Lower lobe of right lung (tissue), 2 donors: ENCODE results near the gene ZNF397. TPM values are rescaled to one million over a fixed set of nuclear protein-coding genes. Genes with fewer than 3 reads are reported as not detected.

Experiments used
- ATAC-seq, 2 donors: fragments of 200-7000 bp; cut with Tn5 transposase; one replicate each; pipeline ENCODE4 v1.9.1; 2020 to 2022; ENCODE audit warnings: mild to moderate bottlenecking in 2 of 2, moderate library complexity in 2 of 2
- DNase-seq: peaks from one replicate; pipeline ENCODE4 v3.0.0-alpha.2; 2020
- H3K27ac ChIP-seq: fragments of 200-600 bp; one replicate; pipeline ENCODE4 v1.8.0; 2022
- H3K27me3 ChIP-seq: fragments of 200-600 bp; one replicate; pipeline ENCODE4 v1.8.0; 2022; ENCODE audit warnings: low read depth
- H3K36me3 ChIP-seq: fragments of 200-600 bp; one replicate; pipeline ENCODE4 v1.8.0; 2022; ENCODE audit warnings: mild to moderate bottlenecking
- H3K4me1 ChIP-seq: fragments of 200-600 bp; one replicate; pipeline ENCODE4 v1.8.0; 2022
- H3K4me3 ChIP-seq: fragments of 200-600 bp; one replicate; pipeline ENCODE4 v1.8.0; 2022; ENCODE audit warnings: mild to moderate bottlenecking
- H3K9me3 ChIP-seq: fragments of 200-600 bp; one replicate; pipeline ENCODE4 v1.8.0; 2022
- intact Hi-C: fragments of 100-400 bp; cut with DNase I; formaldehyde crosslinking; loops from one replicate; pipeline ENCODE4 v1.11.0; 2022
- long read RNA-seq: library from polyadenylated mRNA; unstranded; transcript quantifications from one replicate; pipeline ENCODE4 v2.0.0, GENCODE V29; 2021
- total RNA-seq: library from RNA; stranded (reverse); fragmentation: NEBNext Ultra II Directional; extraction: Animal tissue kit (Norgen Biotek cat#: 25700); gene quantifications from one replicate; pipeline ENCODE4 v1.2.1, GENCODE V29; 2021
- TF ChIP-seq, protein P1 (sequence below): fragments of 200-600 bp; IDR thresholded peaks from one replicate; pipeline ENCODE4 v1.8.0; 2022; ENCODE audit warnings: antibody characterized with exemption, mild to moderate bottlenecking
- donor health status: DM: no; HTN: yes; CAD: no; lungs with severe emphysema.

Gene ZNF397
- total RNA-seq, result 33.1 TPM
- long read RNA-seq, full-length matches to known transcripts, result 6 of 18 reads
- long read RNA-seq, partial matches to known transcripts, result 1 of 18 reads
- long read RNA-seq, other reads (novel, unspliced or antisense), result 11 of 18 reads

DNA sequence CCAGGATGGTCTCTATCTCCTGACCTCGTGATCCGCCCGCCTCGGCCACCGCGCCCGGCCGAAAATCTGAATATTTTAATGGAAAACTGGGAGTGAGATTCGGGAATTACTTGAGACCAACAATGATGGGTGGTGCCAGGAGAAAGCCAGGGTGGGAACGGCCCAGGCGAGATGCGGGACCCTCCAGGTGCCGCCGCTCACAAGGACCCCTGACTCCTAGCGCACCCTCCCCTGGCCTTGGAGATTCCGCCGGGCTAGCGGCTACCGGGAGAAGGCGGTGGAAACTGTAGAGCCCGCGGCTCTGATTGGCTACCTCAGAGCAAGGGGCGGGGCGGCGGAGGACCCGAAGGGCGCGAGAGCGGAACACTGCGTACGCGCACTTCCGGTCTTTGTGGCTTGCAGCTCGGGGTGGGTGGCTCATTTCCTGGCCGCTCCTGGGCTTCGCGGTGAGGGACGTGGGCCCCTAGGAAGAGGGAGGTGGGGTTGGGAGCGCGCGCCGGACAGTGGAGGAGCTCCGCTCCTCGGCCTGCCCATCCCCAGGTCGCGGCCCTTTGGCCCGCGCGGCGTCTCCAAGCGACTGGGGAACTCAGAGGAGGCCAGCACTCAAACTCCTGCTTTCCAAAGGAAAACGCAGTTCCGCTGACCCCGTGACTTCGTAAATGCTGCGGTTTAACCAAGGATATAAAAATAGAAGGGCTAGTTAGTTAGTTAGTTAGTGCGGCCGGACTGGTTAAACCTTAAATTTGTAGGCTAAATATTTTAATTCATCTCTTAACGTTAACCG is at the start of gene ZNF397:
Gene ZNF397 (plus strand): TSS at position 371 of the 784 bp plus-strand sequence. CDS start 1,437 bp downstream, outside the sequence.
- H3K4me1 ChIP-seq, result peaks cover 9% of the 10 kb centered on the region
- peaks cover 36% of the 10 kb centered on the region for H3K36me3 ChIP-seq
- no peaks in the 10 kb centered on the region for H3K9me3 ChIP-seq
- ATAC-seq, result peak; percentile 100
- no peaks in the 10 kb centered on the region for H3K27me3 ChIP-seq
- H3K27ac ChIP-seq, result peak within 1 kb of the TSS; percentile 97
- H3K4me3 ChIP-seq, result peak within 1 kb of the TSS; percentile 71
- peak; percentile 99 for DNase-seq
- TF ChIP-seq, protein P1, sequence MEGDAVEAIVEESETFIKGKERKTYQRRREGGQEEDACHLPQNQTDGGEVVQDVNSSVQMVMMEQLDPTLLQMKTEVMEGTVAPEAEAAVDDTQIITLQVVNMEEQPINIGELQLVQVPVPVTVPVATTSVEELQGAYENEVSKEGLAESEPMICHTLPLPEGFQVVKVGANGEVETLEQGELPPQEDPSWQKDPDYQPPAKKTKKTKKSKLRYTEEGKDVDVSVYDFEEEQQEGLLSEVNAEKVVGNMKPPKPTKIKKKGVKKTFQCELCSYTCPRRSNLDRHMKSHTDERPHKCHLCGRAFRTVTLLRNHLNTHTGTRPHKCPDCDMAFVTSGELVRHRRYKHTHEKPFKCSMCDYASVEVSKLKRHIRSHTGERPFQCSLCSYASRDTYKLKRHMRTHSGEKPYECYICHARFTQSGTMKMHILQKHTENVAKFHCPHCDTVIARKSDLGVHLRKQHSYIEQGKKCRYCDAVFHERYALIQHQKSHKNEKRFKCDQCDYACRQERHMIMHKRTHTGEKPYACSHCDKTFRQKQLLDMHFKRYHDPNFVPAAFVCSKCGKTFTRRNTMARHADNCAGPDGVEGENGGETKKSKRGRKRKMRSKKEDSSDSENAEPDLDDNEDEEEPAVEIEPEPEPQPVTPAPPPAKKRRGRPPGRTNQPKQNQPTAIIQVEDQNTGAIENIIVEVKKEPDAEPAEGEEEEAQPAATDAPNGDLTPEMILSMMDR, result no peak
- intact Hi-C loops, result loop anchor here (10.0 kb wide), 1 partner anchor 104 kb away; the partner anchor contains the start of gene ZNF24

DNA sequence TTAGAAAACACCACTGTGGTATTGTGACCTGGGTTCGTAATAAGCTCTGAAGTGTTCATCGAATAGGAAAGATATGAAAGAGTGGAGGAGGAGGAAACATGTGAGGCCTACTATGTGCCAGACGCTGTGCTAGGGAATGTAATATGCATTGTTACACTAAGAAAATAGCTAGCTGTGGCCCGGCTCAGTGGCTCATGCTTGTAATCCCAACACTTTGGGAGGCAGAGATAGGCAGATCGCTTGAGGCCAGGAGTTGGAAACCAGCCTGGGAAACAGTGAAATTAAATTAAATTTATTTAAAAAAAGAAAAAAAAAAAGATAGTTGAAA is 49.2 kb upstream of the ZNF397 start:
- no peak for DNase-seq
- intact Hi-C loops, result no loop called here
- H3K27ac ChIP-seq, result no peak overlapping the region
- no peaks in the 10 kb centered on the region for H3K27me3 ChIP-seq
- H3K4me1 ChIP-seq, result no peaks in the 10 kb centered on the region
- ATAC-seq, result no peak
- no peaks in the 10 kb centered on the region for H3K36me3 ChIP-seq
- H3K9me3 ChIP-seq, result no peaks in the 10 kb centered on the region
- no peak overlapping the region for H3K4me3 ChIP-seq
- TF ChIP-seq, protein P1, result no peak

DNA sequence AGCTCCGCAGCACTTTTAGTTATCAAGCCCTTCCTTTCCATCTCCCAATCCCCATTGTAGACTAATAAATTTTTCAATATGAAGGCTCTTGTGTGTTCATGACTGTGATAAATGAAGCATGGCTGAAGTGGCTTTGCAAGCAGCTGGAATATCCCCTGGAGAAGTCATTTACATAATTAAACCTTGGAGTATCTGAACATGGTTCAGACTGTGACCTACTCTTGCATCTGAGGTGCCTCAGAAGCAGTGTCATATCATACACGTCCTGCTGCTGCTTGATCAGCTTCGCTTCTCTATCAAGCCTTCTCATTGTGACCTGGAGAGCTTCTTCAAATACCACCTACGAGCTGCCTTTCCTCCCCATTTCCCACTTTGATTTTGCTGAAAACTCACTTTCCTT is 48.4 kb upstream of the ZNF397 start:
- intact Hi-C loops, result no loop called here
- H3K27me3 ChIP-seq, result no peaks in the 10 kb centered on the region
- H3K27ac ChIP-seq, result no peak overlapping the region
- no peak for ATAC-seq
- H3K4me3 ChIP-seq, result no peak overlapping the region
- no peaks in the 10 kb centered on the region for H3K4me1 ChIP-seq
- no peak for DNase-seq
- TF ChIP-seq, protein P1, result no peak
- H3K9me3 ChIP-seq, result no peaks in the 10 kb centered on the region
- no peaks in the 10 kb centered on the region for H3K36me3 ChIP-seq

DNA sequence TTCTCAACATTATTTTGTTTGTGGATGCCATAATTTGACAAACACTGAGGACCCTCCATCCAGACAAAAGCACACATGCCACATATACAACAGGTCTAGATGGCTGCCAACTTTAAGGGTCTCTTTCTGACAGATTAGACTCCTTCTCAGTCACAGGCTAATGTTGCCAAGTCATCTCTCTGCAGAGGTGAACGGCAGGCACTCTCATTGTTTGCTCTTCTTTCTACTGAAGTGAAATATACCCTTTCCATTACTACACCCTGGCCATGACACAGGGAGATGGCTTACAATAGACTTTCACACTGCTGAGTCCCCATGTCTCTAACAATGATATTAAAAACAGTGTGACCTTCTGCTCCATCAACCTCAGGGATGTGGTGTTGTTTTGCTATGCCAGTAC is 47.5 kb upstream of the ZNF397 start:
- TF ChIP-seq, protein P1, result no peak

DNA sequence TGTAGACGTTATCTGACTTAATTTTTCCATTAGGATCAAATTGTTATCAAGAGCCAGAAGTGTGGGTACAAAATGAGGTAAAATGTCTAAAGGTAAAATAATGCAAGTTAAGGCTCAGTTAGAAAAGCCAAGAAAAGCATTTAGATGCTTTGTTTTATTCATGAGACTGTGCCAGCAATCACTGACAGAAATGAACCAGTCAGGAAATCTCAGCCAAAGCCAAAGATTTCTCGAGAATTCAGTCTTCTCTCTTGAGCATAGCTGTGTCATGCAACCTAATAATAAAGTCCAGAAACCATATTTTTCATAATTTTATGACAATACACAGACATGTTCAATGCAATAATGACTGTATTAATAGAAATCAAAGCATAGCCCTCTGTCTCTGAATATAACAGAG is 43.5 kb upstream of the ZNF397 start:
- Histone ChIP-seq H3K9me3 (no peaks in the 10 kb centered on the region), H3K36me3 (no peaks in the 10 kb centered on the region), H3K27ac (no peak overlapping the region), H3K4me1 (no peaks in the 10 kb centered on the region), H3K4me3 (no peak overlapping the region), H3K27me3 (no peaks in the 10 kb centered on the region)
- TF ChIP-seq, protein P1, result no peak
- intact Hi-C loops, result no loop called here
- no peak for ATAC-seq
- no peak for DNase-seq

More for the DNA sequence above, 47.5 kb upstream of the ZNF397 start:
- Histone ChIP-seq H3K9me3 (no peaks in the 10 kb centered on the region), H3K4me1 (no peaks in the 10 kb centered on the region), H3K4me3 (no peak overlapping the region), H3K27me3 (no peaks in the 10 kb centered on the region), H3K36me3 (no peaks in the 10 kb centered on the region), H3K27ac (no peak overlapping the region)
- no peak for DNase-seq
- intact Hi-C loops, result no loop called here
- ATAC-seq, result no peak
